GM10266 (cell line): ENCODE measurements around the gene CDK15.

Experiments used
- DNase-seq: peaks from one replicate; pipeline ENCODE4 v3.0.0; 2012; ENCODE audit errors: extremely low spot score
- CTCF ChIP-seq: IDR thresholded peaks from 2 replicates; pipeline ENCODE4 v1.5.1; 2012; ENCODE audit warnings: mild to moderate bottlenecking, low read depth; ENCODE audit not compliant: control insufficient read depth, insufficient read depth; ENCODE audit errors: missing control alignments

Gene CDK15

GRCh38 chr2:201937343-201937742 is 131.0 kb downstream of the CDK15 start:
- no peak for TF ChIP-seq CTCF
- DNase-seq, result no peak

GRCh38 chr2:201938156-201938775 is 131.9 kb downstream of the CDK15 start:
- TF ChIP-seq CTCF, result no peak
- DNase-seq, result no peak

- no peak for DNase-seq
- no peak for TF ChIP-seq CTCF
Measured at GRCh38 chr2:201938781-201939180, 132.4 kb downstream of the CDK15 start.

GRCh38 chr2:201939453-201939941 is 133.2 kb downstream of the CDK15 start:
- DNase-seq, result no peak
- no peak for TF ChIP-seq CTCF

GRCh38 chr2:201942531-201942930 is 136.2 kb downstream of the CDK15 start:
- TF ChIP-seq CTCF, result no peak
- DNase-seq, result no peak
